ENCODE measurements around the gene OSCP1. TPM values are rescaled to one million over a fixed set of nuclear protein-coding genes. Genes with fewer than 3 reads are reported as not detected.
"Not testable (repeated sequence)": the region's sequence is repeated elsewhere in the genome, so short reads cannot be mapped to it uniquely, and the experiment has no call there.

OSCP1 gene, protein sequence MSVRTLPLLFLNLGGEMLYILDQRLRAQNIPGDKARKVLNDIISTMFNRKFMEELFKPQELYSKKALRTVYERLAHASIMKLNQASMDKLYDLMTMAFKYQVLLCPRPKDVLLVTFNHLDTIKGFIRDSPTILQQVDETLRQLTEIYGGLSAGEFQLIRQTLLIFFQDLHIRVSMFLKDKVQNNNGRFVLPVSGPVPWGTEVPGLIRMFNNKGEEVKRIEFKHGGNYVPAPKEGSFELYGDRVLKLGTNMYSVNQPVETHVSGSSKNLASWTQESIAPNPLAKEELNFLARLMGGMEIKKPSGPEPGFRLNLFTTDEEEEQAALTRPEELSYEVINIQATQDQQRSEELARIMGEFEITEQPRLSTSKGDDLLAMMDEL
- polyA plus RNA-seq (2013, experiment 1 of 4) = 10.8 TPM
- 12.5 TPM for polyA plus RNA-seq (2013, experiment 2 of 4)
- 8.2 TPM for polyA plus RNA-seq (2013, experiment 3 of 4)
- 8.8 TPM for polyA plus RNA-seq (2013, experiment 4 of 4)

DNA sequence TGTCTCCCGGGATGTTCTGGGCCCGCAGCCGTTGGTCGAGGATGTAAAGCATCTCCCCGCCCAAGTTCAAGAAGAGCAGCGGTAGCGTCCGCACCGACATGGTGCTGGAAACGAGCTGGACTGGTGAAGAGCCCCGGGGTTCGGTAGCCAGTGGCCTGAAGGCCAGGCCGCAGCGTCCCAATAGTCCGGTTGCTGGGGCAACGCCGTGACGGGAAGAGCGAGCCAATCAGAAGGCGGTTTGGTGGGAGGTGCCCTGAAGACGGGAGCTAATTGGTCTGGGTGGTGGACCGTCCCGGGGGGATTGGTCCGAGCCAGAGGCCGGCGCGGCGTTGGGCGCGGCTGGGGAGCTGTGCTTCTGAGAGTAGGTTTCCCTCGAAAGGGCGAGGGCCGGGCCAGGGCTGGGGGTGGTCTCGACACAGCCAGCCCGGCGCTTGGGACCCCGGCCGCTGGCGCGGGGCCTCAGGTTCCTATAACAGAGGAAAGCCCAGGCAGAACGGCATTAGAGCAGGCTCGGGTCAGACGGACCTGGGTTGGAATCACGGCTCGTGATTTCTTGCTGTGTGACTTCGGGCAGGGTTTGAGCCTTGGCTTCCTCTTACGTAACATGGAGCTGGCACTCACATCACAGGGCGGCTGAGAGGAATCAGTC is at the start of gene OSCP1:
Gene OSCP1 (minus strand): TSS at position 182 of the 649 bp plus-strand sequence. CDS start 82 bp downstream, at position 100.
- WGBS, 2 experiments = 5% methylated on average over 48 of the region's 48 CpGs
- peak within 1 kb of the TSS; percentile 80 for H3K27ac ChIP-seq (ENCODE audit: insufficient read depth, low read depth, low read length, poor library complexity, severe bottlenecking)
- no peaks in the 10 kb centered on the region for H3K27me3 ChIP-seq (ENCODE audit: control insufficient read depth, insufficient read depth, low read length, poor library complexity, severe bottlenecking)
- H3K4me1 ChIP-seq (ENCODE audit: control insufficient read depth, insufficient read depth, low read length) = no peaks in the 10 kb centered on the region
- peak within 1 kb of the TSS; percentile 64 for H3K4me3 ChIP-seq (ENCODE audit: insufficient read depth, low read depth, low read length)
- H3K9me3 ChIP-seq (ENCODE audit: control insufficient read depth, low read length) = no peaks in the 10 kb centered on the region
- peaks cover 7% of the 10 kb centered on the region for H3K36me3 ChIP-seq (ENCODE audit: control insufficient read depth, insufficient read depth, low read length)

DNA sequence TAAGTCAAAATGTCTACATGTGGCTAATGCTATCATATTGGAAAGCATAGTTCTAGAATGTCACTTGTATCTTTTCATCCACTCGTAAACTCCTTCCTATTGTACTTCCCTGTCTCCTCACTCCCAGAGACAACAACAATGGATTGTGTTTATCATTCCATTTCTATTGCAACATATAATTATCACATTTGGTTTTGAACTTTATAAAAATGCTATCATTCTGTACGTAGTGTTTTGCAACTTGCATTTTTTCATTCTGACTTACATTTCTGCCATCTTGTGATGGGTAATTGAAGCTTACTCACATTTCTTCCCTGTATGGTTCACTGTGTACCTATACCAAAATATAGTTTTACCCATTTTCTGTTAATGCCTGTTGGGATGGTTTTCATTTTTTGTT is 47.0 kb upstream of the OSCP1 start:
- WGBS, 2 experiments = 78 to 94% methylated on average over 2 of the region's 2 CpGs
- Histone ChIP-seq H3K27me3 (ENCODE audit: control insufficient read depth, insufficient read depth, low read length, poor library complexity, severe bottlenecking) (no peaks in the 10 kb centered on the region), H3K4me3 (ENCODE audit: insufficient read depth, low read depth, low read length) (no peak overlapping the region), H3K9me3 (ENCODE audit: control insufficient read depth, low read length) (no peaks in the 10 kb centered on the region), H3K4me1 (ENCODE audit: control insufficient read depth, insufficient read depth, low read length) (no peaks in the 10 kb centered on the region), H3K36me3 (ENCODE audit: control insufficient read depth, insufficient read depth, low read length) (no peaks in the 10 kb centered on the region), H3K27ac (ENCODE audit: insufficient read depth, low read depth, low read length, poor library complexity, severe bottlenecking) (no peak overlapping the region)

DNA sequence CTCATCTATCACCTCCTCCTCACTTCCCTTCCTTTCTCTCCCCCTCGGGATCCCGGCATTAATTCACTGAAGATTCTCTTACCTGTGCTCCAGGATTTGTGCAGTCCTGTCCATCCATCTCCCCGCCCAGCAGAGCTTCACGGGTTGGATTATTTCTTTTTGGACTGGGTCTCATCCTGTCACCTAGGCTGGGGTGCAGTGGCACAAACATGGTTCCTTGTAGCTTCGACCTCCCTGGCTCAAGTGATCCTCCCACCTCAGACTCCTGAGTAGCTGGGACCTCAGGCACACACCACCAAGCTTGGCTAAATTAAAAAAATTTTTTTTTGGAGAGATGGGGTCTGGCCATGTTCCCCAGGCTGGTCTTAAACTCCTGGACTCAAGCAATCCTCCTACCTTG is 44.7 kb upstream of the OSCP1 start:
- Histone ChIP-seq H3K9me3 (ENCODE audit: control insufficient read depth, low read length) (no peaks in the 10 kb centered on the region), H3K27ac (ENCODE audit: insufficient read depth, low read depth, low read length, poor library complexity, severe bottlenecking) (no peak overlapping the region), H3K4me1 (ENCODE audit: control insufficient read depth, insufficient read depth, low read length) (no peaks in the 10 kb centered on the region), H3K4me3 (ENCODE audit: insufficient read depth, low read depth, low read length) (no peak overlapping the region), H3K27me3 (ENCODE audit: control insufficient read depth, insufficient read depth, low read length, poor library complexity, severe bottlenecking) (no peaks in the 10 kb centered on the region), H3K36me3 (ENCODE audit: control insufficient read depth, insufficient read depth, low read length) (no peaks in the 10 kb centered on the region)
- WGBS, 2 experiments = 86 to 88% methylated on average over 5 of the region's 5 CpGs

DNA sequence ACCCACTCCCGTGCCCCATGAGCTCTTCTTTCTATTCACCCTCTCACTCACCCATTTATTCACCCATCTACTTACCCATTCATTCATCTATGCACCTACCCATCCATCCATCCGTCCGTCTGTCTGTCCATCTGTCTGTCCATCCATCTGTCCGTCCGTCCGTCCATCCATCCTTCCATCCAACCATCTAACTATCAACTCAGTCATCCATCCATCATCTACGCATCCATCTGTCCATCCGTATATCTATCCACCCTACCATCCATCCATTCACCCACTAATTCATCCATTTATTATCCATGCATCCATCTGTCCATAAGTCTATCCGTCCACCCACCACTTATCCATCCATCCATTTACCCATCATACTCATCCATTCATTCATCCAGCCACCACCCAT is 43.3 kb upstream of the OSCP1 start:
- Histone ChIP-seq H3K4me1 (ENCODE audit: control insufficient read depth, insufficient read depth, low read length) (no peaks in the 10 kb centered on the region), H3K27ac (ENCODE audit: insufficient read depth, low read depth, low read length, poor library complexity, severe bottlenecking) (no peak overlapping the region), H3K9me3 (ENCODE audit: control insufficient read depth, low read length) (no peaks in the 10 kb centered on the region), H3K27me3 (ENCODE audit: control insufficient read depth, insufficient read depth, low read length, poor library complexity, severe bottlenecking) (no peaks in the 10 kb centered on the region), H3K36me3 (ENCODE audit: control insufficient read depth, insufficient read depth, low read length) (no peaks in the 10 kb centered on the region), H3K4me3 (ENCODE audit: insufficient read depth, low read depth, low read length) (no peak overlapping the region)
- WGBS, 2 experiments = 87 to 92% methylated on average over 9 of the region's 9 CpGs

DNA sequence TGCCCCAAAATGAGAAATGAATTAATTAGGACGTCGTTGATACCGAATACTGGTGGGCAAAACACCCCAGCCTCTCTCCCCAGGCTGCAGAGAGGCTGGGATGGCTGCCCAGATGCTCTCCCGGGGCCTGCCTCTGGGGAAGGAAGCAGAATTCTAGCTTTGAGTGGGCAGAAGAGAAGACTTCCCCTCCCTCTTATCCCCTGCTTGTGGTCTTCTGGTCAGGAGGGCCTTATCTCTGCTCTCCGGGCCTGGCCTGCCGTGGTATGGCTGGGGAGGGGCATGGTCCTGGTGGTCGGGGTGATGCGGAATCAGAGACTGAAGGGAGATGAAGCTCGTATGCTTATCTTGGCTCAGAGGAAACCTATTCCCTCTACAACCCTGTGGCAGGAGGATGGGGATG is 42.2 kb upstream of the OSCP1 start:
- H3K36me3 ChIP-seq (ENCODE audit: control insufficient read depth, insufficient read depth, low read length) = no peaks in the 10 kb centered on the region
- no peak overlapping the region for H3K27ac ChIP-seq (ENCODE audit: insufficient read depth, low read depth, low read length, poor library complexity, severe bottlenecking)
- H3K4me1 ChIP-seq (ENCODE audit: control insufficient read depth, insufficient read depth, low read length) = no peaks in the 10 kb centered on the region
- no peaks in the 10 kb centered on the region for H3K27me3 ChIP-seq (ENCODE audit: control insufficient read depth, insufficient read depth, low read length, poor library complexity, severe bottlenecking)
- 79 to 81% methylated on average over 9 of the region's 9 CpGs for WGBS, 2 experiments
- no peaks in the 10 kb centered on the region for H3K9me3 ChIP-seq (ENCODE audit: control insufficient read depth, low read length)
- H3K4me3 ChIP-seq (ENCODE audit: insufficient read depth, low read depth, low read length) = no peak overlapping the region

DNA sequence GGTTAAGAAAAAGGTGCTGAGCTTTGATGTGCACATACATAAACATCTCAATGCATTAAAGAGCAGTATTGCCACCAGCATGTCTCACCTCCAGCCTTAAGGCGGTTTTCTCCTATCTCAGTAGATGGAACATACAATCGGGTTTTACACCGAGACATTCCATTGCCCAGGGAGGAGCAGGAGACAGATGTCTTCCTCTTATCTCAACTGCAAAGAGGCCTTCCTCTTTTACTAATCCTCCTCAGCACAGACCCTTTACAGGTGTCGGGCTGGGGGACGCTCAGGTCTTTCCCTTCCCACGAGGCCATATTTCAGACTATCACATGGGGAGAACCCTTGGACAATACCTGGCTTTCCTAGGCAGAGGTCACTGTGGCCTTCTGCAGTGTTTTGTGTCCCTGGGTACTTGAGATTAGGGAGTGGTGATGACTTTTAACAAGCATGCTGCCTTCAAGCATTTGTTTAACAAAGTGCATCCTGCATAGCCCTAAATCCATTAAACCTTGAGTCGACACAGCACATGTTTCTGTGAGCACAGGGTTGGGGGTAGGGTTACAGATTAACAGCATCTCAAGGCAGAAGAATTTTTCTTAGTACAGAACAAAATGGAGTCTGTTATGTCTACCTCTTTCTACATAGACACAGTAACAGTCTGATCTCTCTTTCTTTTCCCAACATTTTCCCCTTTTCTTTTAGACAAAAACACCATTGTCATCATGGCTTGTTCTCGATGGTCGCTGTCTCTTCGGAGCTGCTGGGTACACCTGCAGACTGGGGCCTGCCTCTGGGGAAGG is 39.2 kb upstream of the OSCP1 start:
- WGBS, 2 experiments = 89 to 94% methylated on average over 9 to 10 of the region's 10 CpGs
- not testable (repeated sequence) for H3K27me3 ChIP-seq (ENCODE audit: control insufficient read depth, insufficient read depth, low read length, poor library complexity, severe bottlenecking); H3K9me3 ChIP-seq (ENCODE audit: control insufficient read depth, low read length); H3K27ac ChIP-seq (ENCODE audit: insufficient read depth, low read depth, low read length, poor library complexity, severe bottlenecking); H3K4me1 ChIP-seq (ENCODE audit: control insufficient read depth, insufficient read depth, low read length); H3K4me3 ChIP-seq (ENCODE audit: insufficient read depth, low read depth, low read length); H3K36me3 ChIP-seq (ENCODE audit: control insufficient read depth, insufficient read depth, low read length)

DNA sequence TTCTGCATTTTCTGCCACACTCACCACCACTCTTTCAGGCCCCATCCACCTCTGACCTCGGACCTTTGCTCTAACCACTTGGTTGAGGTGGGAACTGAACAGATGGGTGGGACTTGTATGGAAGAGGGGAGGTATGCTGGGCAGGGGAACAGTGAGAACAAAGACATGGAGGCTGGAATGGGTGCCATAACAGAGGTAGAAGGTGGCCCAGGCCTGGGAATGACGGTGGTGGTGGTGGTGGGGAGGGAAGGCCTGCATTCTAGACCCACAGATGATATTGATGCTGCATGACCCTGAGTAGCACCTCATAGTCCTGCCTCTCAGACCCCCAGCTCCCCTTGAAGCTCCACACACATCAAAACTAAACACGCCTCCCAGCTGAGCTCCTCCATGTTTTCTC is 37.7 kb upstream of the OSCP1 start:
- 83 to 89% methylated on average over 3 of the region's 3 CpGs for whole genome bisulfite sequencing, 2 experiments
- Histone ChIP-seq H3K9me3 (ENCODE audit: control insufficient read depth, low read length) (no peaks in the 10 kb centered on the region), H3K4me3 (ENCODE audit: insufficient read depth, low read depth, low read length) (no peak overlapping the region), H3K27ac (ENCODE audit: insufficient read depth, low read depth, low read length, poor library complexity, severe bottlenecking) (no peak overlapping the region), H3K36me3 (ENCODE audit: control insufficient read depth, insufficient read depth, low read length) (no peaks in the 10 kb centered on the region), H3K27me3 (ENCODE audit: control insufficient read depth, insufficient read depth, low read length, poor library complexity, severe bottlenecking) (no peaks in the 10 kb centered on the region), H3K4me1 (ENCODE audit: control insufficient read depth, insufficient read depth, low read length) (no peaks in the 10 kb centered on the region)

DNA sequence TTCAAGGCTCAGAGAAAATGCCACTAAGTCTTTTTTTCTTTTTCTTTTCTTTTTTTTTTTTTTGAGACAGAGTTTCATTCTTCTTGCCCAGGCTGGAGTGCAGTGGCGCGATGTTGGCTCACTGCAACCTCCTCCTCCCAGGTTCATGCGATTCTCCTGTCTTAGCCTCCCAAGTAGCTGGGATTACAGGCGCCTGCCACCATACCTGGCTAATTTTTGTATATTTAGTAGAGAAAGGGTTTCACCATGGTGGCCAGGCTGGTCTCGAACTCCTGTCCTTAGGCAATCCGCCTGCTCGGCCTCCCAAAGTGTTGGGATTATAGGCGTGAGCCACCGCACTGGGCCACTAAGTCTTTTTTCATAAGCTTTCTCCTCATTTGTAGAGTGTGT is 37.1 kb upstream of the OSCP1 start:
- not testable (repeated sequence) for H3K4me3 ChIP-seq (ENCODE audit: insufficient read depth, low read depth, low read length); H3K27me3 ChIP-seq (ENCODE audit: control insufficient read depth, insufficient read depth, low read length, poor library complexity, severe bottlenecking); H3K27ac ChIP-seq (ENCODE audit: insufficient read depth, low read depth, low read length, poor library complexity, severe bottlenecking); H3K9me3 ChIP-seq (ENCODE audit: control insufficient read depth, low read length); H3K36me3 ChIP-seq (ENCODE audit: control insufficient read depth, insufficient read depth, low read length); H3K4me1 ChIP-seq (ENCODE audit: control insufficient read depth, insufficient read depth, low read length)
- 93 to 96% methylated on average over 9 of the region's 9 CpGs for WGBS, 2 experiments

DNA sequence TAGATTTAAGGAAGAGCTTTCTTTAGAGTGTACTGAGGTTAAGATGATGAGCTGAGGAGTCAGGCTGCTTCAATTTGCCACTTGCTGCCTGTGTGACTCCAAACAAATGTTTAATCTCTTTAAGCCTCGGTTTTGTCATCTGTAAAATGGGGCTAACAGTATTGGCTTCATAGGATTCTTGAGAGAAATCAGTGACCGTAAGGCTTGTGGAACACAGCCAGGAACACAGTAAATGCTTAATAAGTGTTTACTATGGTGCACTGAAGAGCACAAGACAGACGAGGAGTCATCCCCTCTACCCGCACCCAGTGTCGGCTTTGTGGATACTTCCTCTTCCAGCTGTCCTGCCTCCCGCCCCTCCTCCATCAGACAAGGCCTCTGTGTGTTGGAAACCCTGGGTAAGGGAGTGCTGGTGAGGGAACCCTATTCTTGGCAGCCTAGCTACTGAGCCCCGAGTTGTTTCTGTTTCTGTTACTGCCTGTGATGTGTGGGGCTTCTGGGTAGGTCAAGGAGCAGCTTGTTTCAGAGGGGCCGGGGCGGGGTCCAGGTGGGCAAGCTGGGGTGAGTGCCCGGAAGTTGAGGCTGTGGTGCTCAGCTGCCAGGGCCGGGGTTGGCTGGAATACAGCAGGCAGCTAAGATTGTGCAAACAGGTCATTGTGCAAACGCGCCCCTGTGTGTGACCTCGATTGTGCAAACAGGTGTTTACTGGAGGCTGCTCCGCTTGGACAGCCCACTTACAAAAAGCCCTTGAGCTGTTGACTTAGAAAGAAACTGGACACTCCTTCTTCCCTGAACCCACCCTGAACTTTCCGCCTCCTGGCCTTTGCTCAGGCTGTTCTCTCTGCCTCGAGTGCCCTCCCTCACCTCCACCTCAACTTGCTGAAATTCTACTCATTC is 36.4 kb upstream of the OSCP1 start:
- no peaks in the 10 kb centered on the region for H3K27me3 ChIP-seq (ENCODE audit: control insufficient read depth, insufficient read depth, low read length, poor library complexity, severe bottlenecking)
- 92% methylated on average over 17 of the region's 17 CpGs for WGBS, 2 experiments
- no peak overlapping the region for H3K27ac ChIP-seq (ENCODE audit: insufficient read depth, low read depth, low read length, poor library complexity, severe bottlenecking)

More for the DNA sequence above, 36.4 kb upstream of the OSCP1 start:
- H3K36me3 ChIP-seq (ENCODE audit: control insufficient read depth, insufficient read depth, low read length) = no peaks in the 10 kb centered on the region
- no peaks in the 10 kb centered on the region for H3K4me1 ChIP-seq (ENCODE audit: control insufficient read depth, insufficient read depth, low read length)
- H3K9me3 ChIP-seq (ENCODE audit: control insufficient read depth, low read length) = no peaks in the 10 kb centered on the region
- H3K4me3 ChIP-seq (ENCODE audit: insufficient read depth, low read depth, low read length) = no peak overlapping the region

Measured in ectodermal cell (in vitro differentiated cells).